Measurements from ENCODE around the gene DENND1A. TPM values are rescaled to one million over a fixed set of nuclear protein-coding genes. Genes with fewer than 3 reads are reported as not detected.

Gene DENND1A
- total and polyA plus RNA-seq, 2 experiments from 2014 or later, result 13.1 to 14.5 TPM

- Histone ChIP-seq H3K36me3 (no peaks in the 10 kb centered on the region), H3K9me3 (ENCODE audit: low read depth) (no peaks in the 10 kb centered on the region), H3K27ac (peak overlapping the region; percentile 67), H3K27me3 (no peaks in the 10 kb centered on the region), H3K4me3 (no peak overlapping the region), H3K4me1 (ENCODE audit: low read depth) (peaks cover 23% of the 10 kb centered on the region)
- no peak for TF ChIP-seq CTCF (IDR thresholded peaks at IDR 0.05; ENCODE audit: low read depth, low read length)
- DNase-seq (ENCODE audit: low read depth in 1 of 2, low spot score in 1 of 2), result no peak
Measured at GRCh38 chr9:123376218-123377071, 553.5 kb downstream of the DENND1A start.

- TF ChIP-seq CTCF (IDR thresholded peaks at IDR 0.05; ENCODE audit: low read depth, low read length), result no peak
- Histone ChIP-seq H3K27me3 (no peaks in the 10 kb centered on the region), H3K36me3 (no peaks in the 10 kb centered on the region), H3K4me3 (no peak overlapping the region), H3K9me3 (ENCODE audit: low read depth) (no peaks in the 10 kb centered on the region), H3K27ac (peak overlapping the region; percentile 67), H3K4me1 (ENCODE audit: low read depth) (peaks cover 23% of the 10 kb centered on the region)
- DNase-seq (ENCODE audit: low read depth in 1 of 2, low spot score in 1 of 2), result peak in 1 of 2 donors; percentile 56
Measured at GRCh38 chr9:123375469-123376132, 554.3 kb downstream of the DENND1A start.

- DNase-seq (ENCODE audit: low read depth in 1 of 2, low spot score in 1 of 2), result peak; percentile 44 to 84
- Histone ChIP-seq H3K27ac (peak overlapping the region; percentile 67), H3K4me1 (ENCODE audit: low read depth) (peaks cover 23% of the 10 kb centered on the region), H3K36me3 (no peaks in the 10 kb centered on the region), H3K9me3 (ENCODE audit: low read depth) (no peaks in the 10 kb centered on the region), H3K4me3 (no peak overlapping the region), H3K27me3 (no peaks in the 10 kb centered on the region)
- no peak for TF ChIP-seq CTCF (IDR thresholded peaks at IDR 0.05; ENCODE audit: low read depth, low read length)
Measured at GRCh38 chr9:123373946-123374345, 556.0 kb downstream of the DENND1A start.

- peaks cover 23% of the 10 kb centered on the region for H3K4me1 ChIP-seq (ENCODE audit: low read depth)
- H3K27me3 ChIP-seq, result no peaks in the 10 kb centered on the region
- H3K9me3 ChIP-seq (ENCODE audit: low read depth), result no peaks in the 10 kb centered on the region
- DNase-seq (ENCODE audit: low read depth in 1 of 2, low spot score in 1 of 2), result no peak
- H3K4me3 ChIP-seq, result no peak overlapping the region
- H3K27ac ChIP-seq, result peak overlapping the region; percentile 67
- no peak for TF ChIP-seq CTCF (IDR thresholded peaks at IDR 0.05; ENCODE audit: low read depth, low read length)
- no peaks in the 10 kb centered on the region for H3K36me3 ChIP-seq
Measured at GRCh38 chr9:123373447-123373923, 556.4 kb downstream of the DENND1A start.

GRCh38 chr9:123372766-123373446 lies 557.0 kb downstream of the DENND1A start:
- H3K9me3 ChIP-seq (ENCODE audit: low read depth), result no peaks in the 10 kb centered on the region
- H3K4me3 ChIP-seq, result no peak overlapping the region
- no peaks in the 10 kb centered on the region for H3K27me3 ChIP-seq
- no peak for DNase-seq (ENCODE audit: low read depth in 1 of 2, low spot score in 1 of 2)
- H3K4me1 ChIP-seq (ENCODE audit: low read depth), result peaks cover 23% of the 10 kb centered on the region
- no peaks in the 10 kb centered on the region for H3K36me3 ChIP-seq
- peak overlapping the region; percentile 67 for H3K27ac ChIP-seq
- TF ChIP-seq CTCF (IDR thresholded peaks at IDR 0.05; ENCODE audit: low read depth, low read length), result no peak
